ENCODE data around the gene CYSRT1.
"Not testable (repeated sequence)": the region's sequence is repeated elsewhere in the genome, so short reads cannot be mapped to it uniquely, and the experiment has no call there.

The CYSRT1 gene

GRCh38 chr9:137252555-137253506 lies 27.9 kb downstream of the CYSRT1 start:
- DNase-seq (ENCODE audit: low read depth), result no peak

GRCh38 chr9:137253717-137254623 lies 29.0 kb downstream of the CYSRT1 start:
- DNase-seq (ENCODE audit: low read depth), result no peak

GRCh38 chr9:137254624-137255447 lies 29.9 kb downstream of the CYSRT1 start, which contains the start of gene NELFB:
NELFB (plus strand) TSS chr9:137255327.
- no peak for DNase-seq (ENCODE audit: low read depth)

- no peak for DNase-seq (ENCODE audit: low read depth)
Observed at GRCh38 chr9:137255448-137256114, 30.6 kb downstream of the CYSRT1 start.

DNA sequence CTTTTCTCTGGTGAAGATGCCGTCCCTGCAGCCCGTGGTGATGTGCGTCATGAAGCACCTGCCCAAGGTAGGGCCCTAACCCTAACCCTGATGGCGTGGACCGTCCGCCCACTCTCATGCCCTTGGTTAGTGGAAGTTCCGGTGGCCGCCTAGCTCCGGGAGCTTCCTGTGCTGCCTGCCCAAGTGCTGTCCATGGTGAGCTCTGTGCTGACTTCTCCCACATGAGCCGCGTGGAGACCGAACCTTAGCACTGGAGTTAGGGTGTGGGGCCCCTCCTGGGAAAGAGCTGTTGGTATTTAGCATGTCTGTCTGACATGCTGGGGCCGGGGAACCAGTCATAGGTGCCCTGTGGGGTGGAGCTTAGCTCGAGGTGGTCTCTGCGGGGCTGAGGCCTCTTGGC lies 31.4 kb downstream of the CYSRT1 start:
- no peak for DNase-seq (ENCODE audit: low read depth)

- DNase-seq (ENCODE audit: low read depth), result no peak
Observed at GRCh38 chr9:137256856-137257255, 31.9 kb downstream of the CYSRT1 start.

DNA sequence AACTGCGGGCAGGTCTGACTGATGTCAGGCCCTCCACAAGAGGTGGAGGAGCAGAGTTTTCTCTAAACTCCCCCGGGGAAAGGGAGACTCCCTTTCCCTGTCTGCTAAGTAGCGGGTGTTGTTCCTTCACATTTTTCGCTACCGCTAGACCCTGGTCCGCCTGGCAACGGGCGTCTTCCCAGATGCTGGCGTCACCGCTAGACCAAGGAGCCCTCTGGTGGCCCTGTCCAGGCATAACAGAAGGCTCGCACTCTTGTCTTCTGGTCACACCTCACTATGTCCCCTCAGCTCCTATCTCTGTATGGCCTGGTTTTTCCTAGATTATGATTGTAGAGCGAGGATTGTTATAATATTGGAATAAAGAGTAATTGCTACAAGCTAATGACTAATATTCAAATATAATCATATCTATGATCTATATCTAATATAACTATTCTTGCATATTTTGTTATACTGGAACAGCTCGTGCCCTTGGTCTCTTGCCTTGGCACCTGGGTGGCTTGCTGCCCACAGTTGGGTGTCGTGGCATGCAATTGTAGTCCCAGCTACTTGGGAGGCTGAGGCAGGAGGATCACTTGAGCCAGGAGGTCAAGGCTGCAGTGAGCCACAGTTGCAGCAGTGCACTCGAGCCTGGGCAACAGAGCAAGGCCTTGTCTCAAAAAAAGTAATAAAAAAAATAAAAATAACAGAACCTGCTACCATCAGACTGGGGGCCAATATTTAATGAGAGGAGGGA lies 37.4 kb downstream of the CYSRT1 start:
- not testable (repeated sequence) for DNase-seq (ENCODE audit: low read depth)

DNA sequence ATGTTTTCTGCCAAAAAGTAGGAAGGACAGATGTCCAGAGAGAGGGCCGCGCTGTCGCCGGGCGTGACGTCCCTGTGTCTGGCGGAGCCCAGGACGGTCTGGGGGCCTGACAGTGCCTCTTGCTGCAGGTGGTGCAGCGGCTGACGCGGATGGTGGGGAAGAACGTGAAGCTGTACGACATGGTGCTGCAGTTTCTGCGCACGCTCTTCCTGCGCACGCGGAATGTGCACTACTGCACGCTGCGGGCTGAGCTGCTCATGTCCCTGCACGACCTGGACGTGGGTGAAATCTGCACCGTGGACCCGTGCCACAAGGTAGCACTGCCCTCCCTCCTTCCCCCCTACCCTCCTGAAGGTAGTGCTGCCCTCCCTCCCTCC lies 37.9 kb downstream of the CYSRT1 start:
- no peak for DNase-seq (ENCODE audit: low read depth)

DNA sequence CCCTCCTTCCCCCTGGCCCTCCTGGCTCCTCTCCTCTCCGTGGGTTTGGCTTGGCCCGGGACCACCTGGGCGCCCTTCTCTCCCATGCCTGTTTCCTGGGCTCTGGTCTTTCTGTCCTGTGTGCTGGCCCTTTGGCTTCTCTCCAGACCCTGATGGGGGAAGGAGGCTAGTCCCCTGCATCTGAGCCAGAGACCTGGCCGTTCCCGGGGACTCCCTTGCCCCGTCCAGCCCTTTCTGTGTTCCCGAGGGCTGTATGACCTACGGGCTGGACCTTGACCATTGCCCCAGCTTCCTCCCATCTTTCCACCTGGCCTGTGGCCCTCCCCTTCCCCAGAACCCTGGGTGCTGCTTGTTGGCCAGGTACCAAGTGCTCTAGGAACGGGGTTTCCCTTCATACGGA lies 38.5 kb downstream of the CYSRT1 start:
- DNase-seq (ENCODE audit: low read depth), result no peak

GRCh38 chr9:137264067-137264466 lies 39.1 kb downstream of the CYSRT1 start:
- DNase-seq (ENCODE audit: low read depth), result no peak

GRCh38 chr9:137265496-137266161 lies 40.7 kb downstream of the CYSRT1 start:
- no peak for DNase-seq (ENCODE audit: low read depth)

- DNase-seq (ENCODE audit: low read depth), result no peak
Observed at GRCh38 chr9:137266162-137266527, 41.2 kb downstream of the CYSRT1 start.

DNA sequence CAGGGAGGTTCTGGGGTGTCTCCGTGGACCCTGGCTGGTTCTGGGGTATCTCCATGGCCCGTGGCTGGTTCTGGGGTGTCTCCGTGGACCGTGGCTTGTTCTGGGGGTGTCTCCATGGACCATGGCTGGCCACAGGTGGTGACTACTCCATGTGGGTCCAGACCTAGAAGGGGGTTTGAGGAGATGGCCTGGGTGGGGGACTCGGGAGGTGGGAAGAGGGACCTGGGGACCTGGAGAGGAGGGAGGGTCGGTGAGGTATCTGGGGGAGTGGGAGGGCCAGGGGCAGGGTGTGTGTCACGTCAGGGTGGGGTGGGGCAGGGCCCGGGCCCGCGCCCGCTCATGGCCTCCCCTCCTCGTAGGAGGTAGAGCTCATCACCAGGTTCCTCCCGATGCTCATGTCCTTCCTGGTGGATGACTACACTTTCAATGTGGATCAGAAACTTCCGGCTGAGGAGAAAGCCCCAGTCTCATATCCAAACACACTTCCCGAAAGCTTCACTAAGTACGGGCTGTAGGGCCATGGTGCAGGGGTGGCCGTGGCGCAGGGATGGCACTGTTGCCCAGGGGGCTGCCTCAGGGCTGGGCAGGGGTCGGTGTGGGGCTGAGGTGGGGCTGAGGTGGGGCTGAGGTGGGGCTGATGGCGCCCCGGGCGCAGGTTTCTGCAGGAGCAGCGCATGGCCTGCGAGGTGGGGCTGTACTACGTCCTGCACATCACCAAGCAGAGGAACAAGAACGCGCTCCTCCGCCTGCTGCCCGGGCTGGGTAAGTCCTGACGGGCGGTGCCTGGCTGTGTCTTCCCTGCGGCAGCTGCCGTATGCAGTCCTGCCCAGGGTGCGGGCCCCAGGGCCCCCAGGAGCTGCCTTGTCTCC lies 41.8 kb downstream of the CYSRT1 start:
- DNase-seq (ENCODE audit: low read depth), result no peak

DNA sequence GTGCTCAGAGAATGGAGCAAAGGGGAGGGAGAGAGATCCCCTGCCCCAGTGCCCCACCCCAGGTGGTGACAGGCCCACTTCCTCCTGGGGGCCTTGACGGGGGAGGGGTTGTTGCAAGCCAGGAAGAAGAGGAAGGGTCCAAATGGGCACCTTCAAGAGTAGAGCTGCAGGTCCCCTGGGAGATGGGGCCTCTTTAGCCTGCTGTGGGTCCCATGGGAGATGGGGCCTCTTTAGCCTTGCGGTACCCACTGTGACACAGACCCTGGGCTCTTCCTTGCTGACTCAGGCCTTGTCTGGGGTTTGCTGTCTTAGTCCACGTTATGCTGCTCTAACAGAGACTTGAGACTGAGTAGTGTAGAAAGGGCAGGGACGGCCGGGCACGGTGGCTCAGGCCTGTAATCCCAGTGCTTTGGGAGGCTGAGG lies 43.0 kb downstream of the CYSRT1 start:
- no peak for DNase-seq (ENCODE audit: low read depth)

- no peak for DNase-seq (ENCODE audit: low read depth)
Observed at GRCh38 chr9:137268538-137269201, 43.7 kb downstream of the CYSRT1 start.

DNA sequence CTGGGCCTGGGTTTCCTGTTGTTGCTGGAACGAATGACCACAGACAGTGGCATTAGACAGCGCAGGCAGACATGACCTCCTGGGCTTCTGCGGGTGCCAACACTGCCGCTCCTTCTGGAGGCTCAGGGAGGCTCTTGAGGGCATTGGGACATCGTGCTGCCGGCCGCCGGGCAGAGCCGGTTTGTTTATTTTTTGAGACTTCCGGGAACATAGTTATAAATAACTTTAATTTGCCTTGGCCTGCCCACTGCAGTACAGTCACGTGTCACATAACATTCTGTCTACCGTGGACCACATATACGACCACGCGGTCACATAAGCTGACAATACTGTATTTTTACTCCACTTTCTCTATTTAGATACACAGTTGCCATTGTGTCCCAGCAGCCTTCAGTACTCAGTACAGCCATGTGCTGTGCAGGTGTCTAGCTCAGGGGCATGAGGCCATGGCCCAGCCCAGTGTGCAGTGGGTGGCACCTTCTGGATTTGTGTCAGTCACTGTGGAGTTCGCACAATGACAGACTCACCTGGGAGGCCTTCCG lies 44.3 kb downstream of the CYSRT1 start:
- no peak for DNase-seq (ENCODE audit: low read depth)

- no peak for DNase-seq (ENCODE audit: low read depth)
Observed at GRCh38 chr9:137270929-137271695, 46.1 kb downstream of the CYSRT1 start.

DNA sequence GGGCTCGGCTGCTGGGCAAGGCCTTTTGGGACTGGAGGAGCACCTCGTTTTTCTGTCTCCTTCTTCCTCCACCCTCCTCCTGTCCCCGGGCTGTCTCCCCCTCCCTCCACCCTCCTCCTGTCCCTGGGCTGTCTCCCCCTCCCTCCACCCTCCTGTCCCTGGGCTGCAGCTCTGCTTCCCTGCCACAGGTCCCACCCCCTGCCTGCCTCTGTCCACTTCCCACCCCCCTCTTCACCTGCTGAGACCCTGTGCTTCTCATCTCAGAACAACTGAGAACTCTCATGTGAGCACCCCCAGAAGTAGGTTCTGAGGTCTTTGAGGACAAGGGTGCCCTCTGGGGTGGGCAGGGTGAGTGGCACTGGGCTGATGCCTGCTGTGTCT lies 46.7 kb downstream of the CYSRT1 start:
- no peak for DNase-seq (ENCODE audit: low read depth)
